NCI-H226 (cell line): ENCODE data around the gene IFI27L1.
A peak's percentile ranks its signal among the peaks of the same experiment; 100 is the strongest.
"Not testable (repeated sequence)": the region's sequence is repeated elsewhere in the genome, so short reads cannot be mapped to it uniquely, and the experiment has no call there.

Source experiments
- DNase-seq: peaks from one replicate; pipeline ENCODE4 v3.0.0-alpha.2; 2015

The IFI27L1 gene

GRCh38 chr14:94048691-94049624 lies 32.2 kb upstream of the IFI27L1 start:
- no peak for DNase-seq

- DNase-seq, result no peak
Observed at GRCh38 chr14:94049625-94050023, 31.5 kb upstream of the IFI27L1 start.

DNA sequence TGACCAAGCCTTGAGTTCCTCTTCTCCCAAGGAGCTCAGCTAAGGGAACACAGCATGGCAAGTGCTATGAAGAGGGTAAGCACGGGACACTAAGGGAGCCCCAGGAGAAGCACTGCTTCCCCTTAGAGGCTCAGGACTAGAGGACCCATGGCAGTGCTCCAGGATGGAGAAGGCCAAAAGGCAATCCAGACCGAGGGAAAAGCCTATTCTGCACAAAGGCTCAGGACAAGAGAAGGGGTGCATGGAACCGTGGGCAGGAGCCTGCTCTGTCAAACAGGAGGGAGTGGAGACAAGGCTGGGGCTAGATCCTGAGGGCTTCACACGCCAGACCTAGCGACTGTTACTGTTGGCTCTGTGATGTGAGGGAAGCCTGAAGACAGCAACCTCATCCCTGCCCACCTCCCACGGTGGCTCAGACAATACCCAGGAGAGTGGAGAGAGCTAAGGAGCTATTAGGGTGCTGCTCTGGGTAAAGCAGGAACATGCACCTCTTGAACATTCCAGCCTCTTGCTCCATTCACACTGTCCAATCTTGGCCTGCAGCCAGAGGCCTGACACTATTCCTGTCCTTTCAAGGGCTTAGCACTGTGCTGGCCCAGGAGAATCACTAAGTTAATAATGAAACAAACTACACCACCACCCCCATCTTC lies 30.8 kb upstream of the IFI27L1 start:
- DNase-seq, result no peak

GRCh38 chr14:94051115-94051514 lies 30.0 kb upstream of the IFI27L1 start:
- no peak for DNase-seq

DNA sequence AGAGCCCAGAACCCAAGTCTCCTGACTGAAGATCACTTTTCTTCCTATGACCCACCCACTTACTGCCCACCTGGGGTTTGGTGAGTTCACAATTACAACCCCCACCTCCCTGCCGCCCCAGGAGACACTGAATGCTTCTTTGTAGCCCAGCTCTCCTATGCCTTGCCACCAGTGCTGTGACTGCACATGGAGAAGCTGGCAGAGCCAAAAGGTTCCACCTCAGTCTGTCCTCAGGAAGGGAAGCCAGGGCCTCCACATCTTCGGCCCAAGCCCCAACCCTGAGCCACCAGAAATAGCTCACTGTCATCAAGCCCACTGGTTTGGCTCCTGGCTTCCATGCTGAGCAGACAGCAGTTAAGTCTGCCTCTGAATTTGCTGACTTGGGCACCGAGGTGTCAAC lies 29.3 kb upstream of the IFI27L1 start:
- DNase-seq, result no peak

- no peak for DNase-seq
Observed at GRCh38 chr14:94052199-94052598, 28.9 kb upstream of the IFI27L1 start.

- DNase-seq, result no peak
Observed at GRCh38 chr14:94052662-94053061, 28.4 kb upstream of the IFI27L1 start.

- no peak for DNase-seq
Observed at GRCh38 chr14:94054401-94054800, 26.7 kb upstream of the IFI27L1 start.

GRCh38 chr14:94054936-94055335 lies 26.2 kb upstream of the IFI27L1 start:
- no peak for DNase-seq

DNA sequence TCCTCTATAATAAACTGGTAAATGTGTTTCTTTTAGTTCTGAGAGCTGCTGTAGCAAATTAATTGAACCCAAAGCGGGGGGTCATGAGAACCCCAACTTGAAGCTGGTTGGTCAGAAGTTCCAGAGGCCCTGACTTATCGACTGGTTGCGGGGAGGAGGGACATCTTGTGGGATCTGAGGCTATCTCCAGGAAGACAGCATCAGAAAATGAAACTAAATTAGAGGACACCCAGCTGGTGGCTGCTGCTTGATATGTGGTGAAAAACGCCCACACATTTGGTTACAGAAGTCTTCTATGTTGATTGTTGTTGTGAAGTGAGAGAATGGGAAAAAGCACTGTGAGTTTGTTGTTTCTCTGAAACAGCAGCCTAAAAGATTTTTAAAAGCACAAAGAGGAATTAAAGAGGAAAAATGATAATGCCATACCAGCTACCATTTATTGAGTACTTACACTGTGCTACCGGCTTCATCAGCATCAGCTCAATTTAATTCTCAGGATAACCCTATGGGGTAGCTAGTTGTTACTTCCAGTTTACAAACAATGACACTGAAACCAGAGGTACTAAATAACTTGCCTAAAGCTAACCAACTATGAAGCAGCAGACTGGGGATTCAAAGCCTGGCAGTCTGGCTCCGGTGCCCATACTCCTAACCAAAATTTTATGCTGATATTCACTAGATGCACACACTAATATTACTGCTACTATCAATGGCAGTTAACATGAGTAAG lies 24.4 kb upstream of the IFI27L1 start:
- no peak for DNase-seq

- no peak for DNase-seq
Observed at GRCh38 chr14:94058128-94058673, 22.9 kb upstream of the IFI27L1 start.

DNA sequence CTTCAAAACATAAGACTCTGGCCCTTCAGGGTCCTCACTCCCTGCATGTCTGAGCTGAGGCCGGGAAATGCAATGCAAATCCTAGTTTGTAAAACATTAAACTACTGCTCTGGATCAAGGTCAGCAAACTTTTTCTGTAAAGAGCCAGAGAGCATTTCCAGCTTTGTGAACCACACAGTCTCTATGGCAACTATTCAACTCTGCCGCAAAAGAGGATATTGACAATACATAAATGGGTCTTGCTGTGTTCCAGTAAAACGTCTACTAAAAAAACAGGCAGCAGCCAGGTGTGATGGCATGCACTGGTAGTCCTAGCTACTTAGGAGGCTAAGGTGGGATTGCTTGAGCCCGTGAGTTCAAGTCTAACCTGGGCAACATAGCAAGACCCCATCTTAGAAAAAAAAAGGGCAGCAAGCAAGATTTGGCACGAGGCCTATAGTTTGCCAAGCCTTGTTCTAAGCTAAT lies 22.4 kb upstream of the IFI27L1 start:
- no peak for DNase-seq

DNA sequence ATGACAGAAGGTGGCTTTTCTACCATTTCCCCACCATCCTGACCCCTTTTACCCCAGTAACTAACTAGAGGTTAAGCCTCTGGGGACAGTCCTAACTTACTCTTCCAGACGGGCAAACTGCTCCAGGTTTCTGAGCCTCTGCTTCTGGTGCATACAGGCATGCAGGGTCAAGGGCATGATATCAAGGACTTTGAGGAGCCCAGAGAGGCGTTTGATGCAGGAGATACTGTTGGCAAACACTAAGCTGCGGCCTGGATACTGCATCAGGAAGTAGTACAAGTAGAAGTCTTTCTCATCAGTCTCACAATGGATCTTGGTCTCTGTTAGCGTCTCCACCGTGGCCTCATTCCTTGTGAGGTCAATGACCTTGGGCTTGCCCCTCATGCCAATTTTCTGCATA lies 21.1 kb upstream of the IFI27L1 start:
- no peak for DNase-seq

GRCh38 chr14:94062344-94062940 lies 18.7 kb upstream of the IFI27L1 start:
- peak; percentile 14 for DNase-seq

GRCh38 chr14:94066089-94066676 lies 14.9 kb upstream of the IFI27L1 start:
- peak; percentile 13 for DNase-seq

GRCh38 chr14:94072076-94072475 lies 9.0 kb upstream of the IFI27L1 start:
- DNase-seq, result not testable (repeated sequence)

GRCh38 chr14:94074534-94074933 lies 6.6 kb upstream of the IFI27L1 start:
- no peak for DNase-seq

- DNase-seq, result no peak
Observed at GRCh38 chr14:94075008-94075407, 6.1 kb upstream of the IFI27L1 start.

GRCh38 chr14:94077111-94077821 lies 3.8 kb upstream of the IFI27L1 start:
- DNase-seq, result no peak

DNA sequence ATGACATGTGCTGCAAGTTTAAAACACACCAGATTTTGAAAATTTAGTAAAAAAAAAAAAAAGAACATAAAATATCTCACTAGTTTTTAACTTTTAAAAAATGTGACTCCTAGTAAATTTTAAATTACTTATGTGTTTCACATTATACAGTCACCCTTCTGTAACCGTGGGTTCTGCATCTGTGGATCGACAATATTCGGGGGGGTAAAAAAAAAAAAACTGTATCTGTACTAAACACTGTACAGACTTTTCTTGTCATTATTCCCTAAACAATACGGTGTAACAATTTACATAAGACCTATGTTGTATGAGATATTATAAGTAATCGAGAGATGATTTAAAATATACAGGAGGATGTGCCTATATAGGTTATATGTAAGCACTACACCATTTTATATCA lies 3.3 kb upstream of the IFI27L1 start:
- no peak for DNase-seq

DNA sequence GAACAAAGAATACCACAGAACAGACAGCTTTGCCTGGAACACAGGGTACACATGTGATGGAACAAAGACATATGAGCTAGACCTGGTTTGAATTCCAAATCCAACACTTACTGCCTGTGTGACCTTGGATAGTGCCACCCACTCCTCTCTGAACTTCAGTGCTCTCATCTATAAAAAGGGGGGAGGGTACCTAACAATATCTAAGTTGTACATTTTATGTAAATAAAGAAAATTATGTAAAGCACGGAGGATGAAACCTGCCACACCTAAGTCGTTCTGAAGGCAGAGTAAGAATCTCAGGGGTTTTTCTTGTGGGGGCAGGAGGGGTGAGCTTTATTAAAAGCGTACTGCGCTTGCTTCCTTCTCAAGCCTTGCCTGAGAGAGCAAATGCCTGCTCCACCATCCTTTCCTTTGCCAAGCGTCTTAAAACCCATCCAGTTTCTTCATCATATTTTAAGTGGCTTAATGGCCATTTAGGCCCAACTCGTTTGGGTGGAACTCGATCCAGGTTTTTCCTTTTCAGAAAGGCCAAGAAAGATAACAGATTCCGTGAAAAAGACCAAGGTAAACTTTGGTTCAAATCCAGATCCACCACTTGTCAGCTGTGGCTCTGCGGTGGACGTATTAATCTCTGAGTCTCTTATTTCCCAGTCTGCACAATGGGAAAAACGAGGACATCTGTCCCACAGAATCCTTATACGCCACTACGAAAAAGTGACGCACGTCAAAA lies 1.1 kb upstream of the IFI27L1 start:
- no peak for DNase-seq
